Neural cell (in vitro differentiated cells): ENCODE measurements around the gene PRSS27. TPM values are rescaled to one million over a fixed set of nuclear protein-coding genes. Genes with fewer than 3 reads are reported as not detected.

Experiments
- H2AFZ ChIP-seq: fragments of 200-600, 300-800 bp; sonication (generic), shearing (Covaris generic); 2 replicates; pipeline ENCODE4 v1.6.0; 2014; ENCODE audit warnings: low read depth, mild to moderate bottlenecking, antibody characterized with exemption, low read length, moderate library complexity
- H3F3A ChIP-seq: fragments of 200-600 bp; shearing (Covaris generic); 2 replicates; pipeline ENCODE4 v1.6.1; 2016; ENCODE audit warnings: mild to moderate bottlenecking, moderate library complexity, mixed read lengths, antibody characterized with exemption, low read length; ENCODE audit not compliant: insufficient read depth, poor library complexity, severe bottlenecking
- H3K27ac ChIP-seq: fragments of 200-600, 300-800 bp; sonication (generic), shearing (Covaris generic); 2 replicates; pipeline ENCODE4 v1.5.1; 2014; ENCODE audit warnings: mild to moderate bottlenecking, low read length, moderate library complexity
- H3K27me3 ChIP-seq: fragments of 300-800, 200-600 bp; sonication (generic), shearing (Covaris generic); 2 replicates; pipeline ENCODE4 v1.6.0; 2014; ENCODE audit warnings: mild to moderate bottlenecking, low read depth, low read length, moderate library complexity; ENCODE audit not compliant: insufficient read depth
- H3K36me3 ChIP-seq: fragments of 300-800, 200-600 bp; sonication (generic), shearing (Covaris generic); 2 replicates; pipeline ENCODE4 v1.5.1; 2014; ENCODE audit warnings: mild to moderate bottlenecking, antibody characterized with exemption, low read length, moderate library complexity; ENCODE audit not compliant: insufficient read depth
- H3K4me2 ChIP-seq: fragments of 300-800, 200-600 bp; sonication (generic), shearing (Covaris generic); 2 replicates; pipeline ENCODE4 v1.6.0; 2014; ENCODE audit warnings: mild to moderate bottlenecking, low read length
- H3K4me3 ChIP-seq: fragments of 300-800, 200-600 bp; sonication (generic), shearing (Covaris generic); 2 replicates; pipeline ENCODE4 v1.5.1; 2014; ENCODE audit warnings: mild to moderate bottlenecking, low read length, moderate library complexity
- H3K79me2 ChIP-seq: fragments of 200-600 bp; shearing (Covaris generic); replicated peaks from 2 replicates; pipeline ENCODE4 v1.6.0; 2014; ENCODE audit warnings: mild to moderate bottlenecking, low read length, moderate library complexity; ENCODE audit not compliant: insufficient read depth
- H3K9ac ChIP-seq: fragments of 300-800, 200-600 bp; sonication (generic), shearing (Covaris generic); 2 replicates; pipeline ENCODE4 v1.6.1; 2016; ENCODE audit warnings: mild to moderate bottlenecking, low read length, mixed read lengths
- H3K9me2 ChIP-seq: fragments of 200-600 bp; shearing (Covaris generic); 2 replicates; pipeline ENCODE4 v1.6.1; 2016; ENCODE audit warnings: mild to moderate bottlenecking, low read length, mixed read lengths; ENCODE audit not compliant: insufficient read depth
- H3K9me3 ChIP-seq: fragments of 200-600, 300-800 bp; sonication (generic), shearing (Covaris generic); 2 replicates; pipeline ENCODE4 v1.6.1; 2016; ENCODE audit warnings: mild to moderate bottlenecking, mixed run types, low read length, moderate library complexity, mixed read lengths
- H4K20me1 ChIP-seq: fragments of 200-600 bp; shearing (Covaris generic); 2 replicates; pipeline ENCODE4 v1.6.1; 2016; ENCODE audit warnings: mild to moderate bottlenecking, mixed run types; ENCODE audit not compliant: insufficient read depth
- CTCF ChIP-seq: fragments of 450-650 bp; IDR thresholded peaks from 2 replicates; pipeline ENCODE4 v1.5.1; 2014; ENCODE audit warnings: antibody characterized with exemption, mild to moderate bottlenecking, moderate library complexity; ENCODE audit not compliant: poor library complexity, severe bottlenecking
- EP300 ChIP-seq: fragments of 450-650 bp; conservative IDR thresholded peaks from 2 replicates; pipeline ENCODE4 v1.6.1; 2014; ENCODE audit warnings: antibody characterized with exemption, mild to moderate bottlenecking, moderate library complexity; ENCODE audit not compliant: poor library complexity, severe bottlenecking
- EZH2 ChIP-seq: fragments of 200-600, 300-800 bp; shearing (Covaris generic), sonication (generic); IDR thresholded peaks from 2 replicates; pipeline ENCODE4 v1.6.1; 2014; ENCODE audit warnings: antibody characterized with exemption, low read length, borderline replicate concordance, mild to moderate bottlenecking; ENCODE audit not compliant: insufficient read depth, poor library complexity, severe bottlenecking
- MXI1 ChIP-seq: fragments of 450-650 bp; conservative IDR thresholded peaks from 2 replicates; pipeline ENCODE4 v1.6.1; 2014; ENCODE audit warnings: antibody characterized with exemption, mild to moderate bottlenecking; ENCODE audit not compliant: poor library complexity, severe bottlenecking
- POLR2AphosphoS5 ChIP-seq: IDR thresholded peaks from 2 replicates; pipeline ENCODE4 v1.6.1; 2012
- RAD21 ChIP-seq: fragments of 450-650 bp; conservative IDR thresholded peaks from 2 replicates; pipeline ENCODE4 v1.6.1; 2014; ENCODE audit warnings: antibody characterized with exemption, mild to moderate bottlenecking, moderate library complexity
- REST ChIP-seq: IDR thresholded peaks from 2 replicates; pipeline ENCODE4 v1.6.1; 2012; ENCODE audit warnings: borderline replicate concordance
- SMC3 ChIP-seq: fragments of 450-650 bp; conservative IDR thresholded peaks from 2 replicates; pipeline ENCODE4 v1.6.1; 2014; ENCODE audit warnings: antibody characterized with exemption, mild to moderate bottlenecking, moderate library complexity; ENCODE audit not compliant: poor library complexity
- TAF1 ChIP-seq: IDR thresholded peaks from 2 replicates; pipeline ENCODE4 v1.6.1; 2012; ENCODE audit warnings: low read depth
- polyA plus RNA-seq: library from polyadenylated mRNA; depleted of rRNA; stranded (reverse); fragments of >200 nt; gene quantifications from 2 replicates; pipeline ENCODE4 v1.2.3, GENCODE V29; 2014

Gene PRSS27
- polyA plus RNA-seq, 1 donor from 2014 or later: 5.9 TPM

- H3K9ac ChIP-seq: no peak overlapping the region
- H3K36me3 ChIP-seq: no peaks in the 10 kb centered on the region
- no peak overlapping the region for H3K27ac ChIP-seq
Measured at GRCh38 chr16:2698965-2699750, 20.9 kb downstream of the PRSS27 start.

GRCh38 chr16:2698103-2698870, 21.7 kb downstream of the PRSS27 start:
- Histone ChIP-seq H4K20me1 (no peaks in the 10 kb centered on the region), H2AFZ (no peak overlapping the region), H3K9me2 (no peaks in the 10 kb centered on the region), H3K27ac (no peak overlapping the region), H3K27me3 (no peaks in the 10 kb centered on the region), H3K9ac (no peak overlapping the region), H3K9me3 (no peaks in the 10 kb centered on the region), H3K4me2 (no peak overlapping the region), H3F3A (no peaks in the 10 kb centered on the region), H3K36me3 (no peaks in the 10 kb centered on the region), H3K79me2 (no peaks in the 10 kb centered on the region), H3K4me3 (no peak overlapping the region)
- no peak for TF ChIP-seq REST
- no peak for TF ChIP-seq EP300
- no peak for TF ChIP-seq POLR2AphosphoS5
- TF ChIP-seq RAD21: no peak
- TF ChIP-seq SMC3: no peak
- no peak for TF ChIP-seq MXI1
- no peak for TF ChIP-seq CTCF
- no peak for TF ChIP-seq TAF1
- TF ChIP-seq EZH2: no peak

More at GRCh38 chr16:2698965-2699750, 20.9 kb downstream of the PRSS27 start:
- H2AFZ ChIP-seq: no peak overlapping the region
- H3K9me3 ChIP-seq: no peaks in the 10 kb centered on the region
- TF ChIP-seq EP300 (no peak), SMC3 (no peak)
- no peaks in the 10 kb centered on the region for H3K79me2 ChIP-seq
- H3F3A ChIP-seq: no peaks in the 10 kb centered on the region
- no peaks in the 10 kb centered on the region for H3K27me3 ChIP-seq
- H4K20me1 ChIP-seq: no peaks in the 10 kb centered on the region
- no peak overlapping the region for H3K4me2 ChIP-seq
- no peak overlapping the region for H3K4me3 ChIP-seq
- no peaks in the 10 kb centered on the region for H3K9me2 ChIP-seq
